NCI-H2196 treated with DMSO at 0.1 percent for 48 hours (cell line): ENCODE measurements around the gene TULP1.
A peak's percentile ranks its signal among the peaks of the same experiment; 100 is the strongest.
"Not testable (repeated sequence)": the region's sequence is repeated elsewhere in the genome, so short reads cannot be mapped to it uniquely, and the experiment has no call there.

Experiments used
- DNase-seq: peaks from one replicate; lab custom pipeline; 2025; ENCODE audit not compliant: unreplicated experiment; lab: John Stamatoyannopoulos, UW

TULP1 gene

DNA sequence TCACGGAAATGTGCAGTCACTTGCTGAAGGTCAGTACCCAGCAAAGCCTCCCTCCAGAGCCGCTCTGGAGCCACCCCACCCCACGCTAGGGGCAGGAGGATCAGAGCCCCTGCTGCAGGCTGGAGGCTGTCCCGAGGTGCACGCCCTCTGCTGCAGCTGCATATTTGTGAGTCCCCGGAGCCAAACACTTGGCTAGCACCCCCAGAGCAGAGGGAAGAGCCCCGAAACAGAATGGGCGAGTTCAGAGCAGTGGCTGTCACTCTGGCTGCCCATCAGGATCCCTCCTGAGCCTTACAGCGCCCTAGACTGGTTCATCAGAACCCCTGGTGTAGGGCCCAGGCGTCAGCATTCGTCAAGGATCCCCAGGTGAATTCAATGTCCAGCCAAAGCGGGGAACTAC lies 9.5 kb upstream of the TULP1 start:
- DNase-seq, result no peak

DNA sequence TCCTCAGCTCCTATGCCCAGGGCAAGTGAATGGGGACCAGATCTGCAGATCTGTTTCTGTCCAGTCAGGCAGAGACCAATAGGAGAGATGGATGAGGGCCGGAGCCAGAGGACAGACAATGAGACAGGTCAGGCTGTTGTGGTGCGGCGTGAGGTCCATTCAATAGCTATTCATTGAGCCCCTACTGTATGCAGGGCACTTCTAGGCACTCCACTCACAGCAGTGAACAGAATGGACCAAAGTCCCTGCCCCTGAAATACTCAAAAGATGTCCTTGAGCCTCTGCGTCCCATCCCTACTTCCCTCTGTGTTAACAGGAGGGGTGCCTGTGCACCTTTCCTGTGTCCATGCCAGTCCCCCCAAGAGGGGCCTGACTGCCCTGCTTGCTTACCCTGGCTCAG lies 8.5 kb upstream of the TULP1 start:
- no peak for DNase-seq

DNA sequence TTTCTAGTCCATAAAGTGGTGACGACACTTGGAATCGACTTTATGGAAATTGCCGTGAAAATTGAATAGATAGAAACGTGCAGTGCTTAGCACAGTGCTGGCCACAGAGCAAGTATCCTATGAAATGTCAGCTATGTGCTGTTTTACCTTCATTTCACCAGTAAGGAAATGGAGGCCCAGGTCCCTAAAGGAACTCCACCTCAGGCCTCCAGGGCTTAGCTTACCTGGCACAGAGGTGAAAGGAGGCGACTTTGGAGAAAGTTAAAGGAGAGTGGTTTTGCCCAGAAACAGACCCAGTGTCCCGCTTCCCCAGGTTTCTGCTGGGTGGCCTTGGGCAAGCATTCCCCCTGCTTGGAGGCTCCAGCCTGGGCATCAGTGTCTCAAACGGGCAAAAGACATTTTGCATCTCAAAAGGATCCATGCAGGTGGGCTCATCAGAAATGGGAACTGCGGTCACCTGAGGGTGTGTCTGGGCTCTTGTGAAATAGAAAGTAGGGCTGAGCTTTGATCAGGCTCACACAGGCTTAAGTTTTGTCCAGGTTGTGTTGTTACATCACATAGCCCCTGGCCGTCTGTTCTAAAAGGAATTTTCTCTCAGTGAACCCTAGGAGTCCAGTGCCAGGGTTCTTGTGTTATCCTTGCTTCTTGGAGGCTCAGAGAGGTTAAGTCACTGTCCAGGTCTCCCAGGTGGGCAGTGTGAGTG lies 6.8 kb upstream of the TULP1 start:
- no peak for DNase-seq

DNA sequence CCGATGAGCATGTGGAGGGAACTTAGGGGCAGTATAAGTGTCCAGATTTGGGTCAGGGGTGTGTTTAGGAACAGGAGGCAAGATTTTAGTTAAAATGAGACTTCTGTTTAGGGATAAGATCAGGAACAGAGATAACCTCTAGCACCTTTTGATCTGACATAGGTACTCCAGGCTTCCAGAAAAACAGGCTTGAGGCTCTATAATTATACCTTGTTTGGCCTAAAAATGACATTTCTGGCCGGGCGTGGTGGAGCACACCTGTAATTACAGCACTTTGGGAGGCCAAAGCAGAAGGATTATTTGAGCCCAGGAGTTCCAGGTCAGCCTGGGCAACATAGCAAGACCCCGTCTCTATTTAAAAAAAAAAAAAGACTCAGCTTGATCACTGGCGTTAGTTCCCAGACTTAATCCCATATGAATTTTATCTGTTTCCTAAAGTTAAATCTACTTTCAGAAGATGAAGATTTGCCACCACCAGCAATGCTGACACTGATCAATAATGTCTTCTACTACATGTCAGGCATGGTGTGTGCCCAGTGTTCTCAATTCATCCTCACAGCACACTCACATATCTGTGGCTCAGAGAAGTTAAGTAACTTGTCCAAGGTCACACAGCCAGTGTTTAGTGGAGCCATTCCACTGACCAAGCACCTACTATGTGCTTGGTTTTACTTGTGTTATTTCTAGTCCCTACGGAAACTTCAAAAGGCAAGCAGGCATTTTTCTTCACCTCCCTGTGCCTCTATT lies 6.0 kb upstream of the TULP1 start:
- no peak for DNase-seq

DNA sequence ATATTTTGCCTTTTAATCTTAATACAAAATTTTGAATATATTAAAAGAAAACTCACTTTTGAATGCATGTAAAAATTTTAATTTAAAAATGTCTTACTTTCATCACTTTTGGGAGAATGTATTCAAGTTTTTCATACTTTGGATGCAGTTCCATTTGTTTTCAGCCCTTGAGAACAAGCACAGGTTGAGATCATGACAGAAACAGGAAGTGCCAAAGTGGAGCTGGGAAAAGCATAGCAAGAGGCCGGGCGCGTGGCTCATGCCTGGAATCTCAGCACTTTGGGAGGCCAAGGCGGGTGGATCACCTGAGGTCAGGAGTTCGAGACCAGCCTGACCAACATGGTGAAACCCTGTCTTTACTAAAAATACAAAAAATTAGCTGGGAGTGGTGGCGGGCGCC lies 5.3 kb upstream of the TULP1 start:
- DNase-seq, result not testable (repeated sequence)

DNA sequence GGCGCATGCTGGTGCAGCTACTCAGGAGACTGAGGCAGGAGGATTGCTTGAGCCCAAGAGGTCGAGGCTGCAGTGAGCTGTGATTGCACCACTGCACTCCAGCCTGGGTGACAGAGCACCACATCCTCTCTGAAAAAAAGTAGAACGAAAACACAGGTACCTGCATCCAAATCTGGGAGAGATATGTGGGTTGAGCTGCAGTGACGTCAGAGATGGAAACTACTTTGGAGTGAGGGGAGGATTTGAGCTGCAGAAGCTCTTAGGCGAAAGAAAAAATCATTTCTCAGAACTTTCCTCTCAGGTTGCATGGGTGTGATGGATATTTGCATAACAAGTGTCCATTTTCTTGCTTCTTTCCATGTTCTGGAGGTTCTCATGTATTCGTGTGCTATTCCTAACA lies 4.0 kb upstream of the TULP1 start:
- no peak for DNase-seq

DNA sequence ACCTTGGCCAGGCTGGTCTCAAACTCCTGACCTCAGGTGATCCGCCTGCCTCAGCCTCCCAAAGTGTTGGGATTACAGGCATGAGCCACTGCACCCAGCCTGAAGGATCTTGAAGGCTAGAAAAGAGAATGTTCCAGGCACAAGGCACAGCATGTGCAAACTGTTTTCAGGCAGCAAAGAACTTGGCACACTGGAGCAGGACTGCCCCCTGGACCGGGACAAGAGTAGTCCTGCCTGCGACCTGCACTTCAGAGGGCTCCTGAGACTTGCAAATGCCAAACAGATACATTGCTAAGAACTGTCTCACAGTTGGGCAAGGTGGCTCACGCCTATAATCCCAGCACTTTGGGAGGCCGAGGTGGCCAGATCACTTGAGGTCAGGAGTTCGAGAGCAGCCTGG lies 3.2 kb upstream of the TULP1 start:
- not testable (repeated sequence) for DNase-seq

DNA sequence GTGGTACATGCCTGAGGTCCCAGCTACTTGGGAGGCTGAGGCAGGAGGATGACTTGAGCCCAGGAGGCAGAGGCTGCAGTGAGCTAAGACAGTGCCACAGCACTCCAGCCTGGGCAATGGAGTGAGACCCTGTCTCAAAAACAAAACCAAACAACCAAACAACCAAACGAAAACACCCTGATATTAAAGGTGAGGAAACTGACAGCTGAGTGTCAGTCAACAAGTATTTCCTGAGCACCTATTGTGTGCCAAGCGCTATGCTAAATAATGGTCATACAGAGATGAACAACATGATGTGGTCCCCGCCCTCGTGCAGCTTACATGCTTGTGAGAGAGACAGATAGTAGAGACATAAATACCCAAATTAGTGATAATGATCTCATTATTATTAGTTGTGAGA lies 1.9 kb upstream of the TULP1 start:
- DNase-seq, result no peak

DNA sequence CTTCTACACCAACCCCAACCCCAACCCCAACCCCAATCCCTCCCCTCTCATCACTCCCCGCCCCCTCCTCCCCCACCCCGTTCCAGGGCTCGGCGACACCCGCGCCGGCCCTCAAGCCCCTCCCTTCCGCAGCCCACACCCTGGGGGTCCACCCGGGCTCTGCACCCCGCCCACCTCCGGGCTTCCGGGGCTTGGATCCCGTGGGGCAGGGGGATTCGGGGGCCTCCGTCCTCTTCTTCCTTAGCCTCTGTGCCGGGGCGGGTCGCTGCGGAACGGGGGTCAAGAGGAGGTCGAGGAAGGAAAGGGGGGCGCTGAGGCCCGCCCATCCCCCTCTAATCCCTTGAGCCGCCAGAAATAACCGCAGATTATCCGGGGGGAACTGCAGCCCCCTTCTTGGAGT lies 690 bp downstream of the TULP1 start:
- no peak for DNase-seq

DNA sequence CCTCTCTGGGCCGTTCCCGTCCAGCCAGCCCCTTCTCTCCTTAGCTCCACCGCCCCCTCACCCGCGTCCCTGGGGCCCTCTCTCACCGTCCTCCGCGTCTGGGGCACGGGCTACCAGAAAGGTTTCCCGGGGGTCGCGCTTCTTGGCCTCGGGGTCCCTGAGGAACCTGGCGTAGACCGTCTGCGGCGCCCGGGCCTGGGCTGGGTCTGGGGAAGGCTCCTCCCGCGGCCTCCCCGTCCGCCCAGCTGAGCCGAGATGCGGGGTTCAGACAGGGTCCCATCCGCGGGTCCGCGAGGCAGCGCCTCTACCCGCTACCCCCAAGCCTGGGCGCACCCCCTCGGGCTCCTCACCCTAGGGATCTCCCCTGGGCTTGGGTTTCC lies 1.1 kb downstream of the TULP1 start:
- no peak for DNase-seq

DNA sequence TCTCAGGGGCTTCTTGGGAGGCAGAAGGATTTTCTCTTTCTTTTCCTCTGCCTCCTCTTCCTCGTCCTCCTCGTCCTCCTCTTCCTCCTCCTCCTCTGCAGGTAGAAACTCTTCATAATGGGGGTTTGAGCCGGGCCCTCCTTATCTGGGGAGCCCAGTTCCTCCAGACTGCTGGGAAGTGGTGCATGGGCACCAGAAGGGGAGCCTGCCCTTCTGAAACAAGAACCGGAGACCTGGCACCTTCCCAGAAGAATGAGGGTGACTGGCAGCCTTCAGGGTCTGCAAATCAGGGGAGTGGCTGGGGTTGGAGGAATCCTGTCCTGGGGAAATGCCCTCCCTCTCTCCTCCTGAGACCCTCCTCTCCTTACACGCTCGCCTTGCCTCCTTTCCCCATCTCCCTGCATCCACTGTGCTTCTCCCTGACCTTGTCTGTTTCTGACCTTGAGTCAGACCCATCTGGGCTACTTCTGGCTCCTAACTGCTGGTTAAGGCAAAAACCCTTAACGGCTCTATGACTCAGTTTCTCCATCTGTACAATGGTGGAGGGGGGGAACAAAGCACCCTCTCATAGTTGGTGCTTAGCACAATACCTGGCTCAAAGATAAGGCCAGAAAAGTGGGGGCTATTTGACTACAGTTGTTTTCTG lies 1.7 kb downstream of the TULP1 start:
- DNase-seq, result no peak

DNA sequence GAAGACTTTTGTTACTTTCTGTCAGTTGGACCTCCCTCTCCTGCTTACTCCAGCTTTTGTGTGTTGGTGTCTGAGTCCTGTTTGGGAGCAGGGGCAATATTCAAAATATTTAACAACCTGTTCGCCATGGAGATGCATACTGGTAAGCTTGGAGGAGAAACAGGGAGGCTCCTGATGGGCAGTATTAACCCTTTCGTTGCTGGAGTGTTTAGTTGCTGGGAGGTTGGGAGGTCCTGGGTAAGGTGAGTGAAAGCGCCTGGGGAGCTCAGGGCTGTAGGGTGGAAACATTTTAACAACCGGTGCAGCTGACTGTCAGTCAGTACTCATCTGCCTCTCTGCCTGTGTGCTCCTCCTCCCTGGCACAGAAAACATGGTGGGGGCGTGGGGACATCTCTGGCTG lies 4.2 kb downstream of the TULP1 start:
- no peak for DNase-seq

DNA sequence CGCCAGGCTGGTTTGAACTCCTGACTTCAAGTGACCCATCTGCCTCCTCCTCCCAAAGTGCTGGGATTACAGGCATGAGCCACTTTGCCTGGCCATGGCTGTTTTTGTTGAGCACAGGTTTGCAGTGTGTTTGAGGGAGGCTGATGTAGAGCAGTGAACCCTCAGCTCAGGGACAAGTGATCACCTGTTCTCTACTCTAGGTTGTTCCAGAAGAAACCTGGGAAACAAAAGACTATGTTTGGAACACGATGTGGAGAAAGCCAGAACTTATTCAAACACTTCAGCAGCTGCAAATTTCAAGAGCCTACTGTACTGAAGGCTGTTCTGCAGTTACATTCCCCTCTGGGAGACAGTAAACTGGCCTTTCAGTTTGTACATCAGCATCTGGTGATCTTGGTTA lies 4.7 kb downstream of the TULP1 start:
- DNase-seq, result no peak

DNA sequence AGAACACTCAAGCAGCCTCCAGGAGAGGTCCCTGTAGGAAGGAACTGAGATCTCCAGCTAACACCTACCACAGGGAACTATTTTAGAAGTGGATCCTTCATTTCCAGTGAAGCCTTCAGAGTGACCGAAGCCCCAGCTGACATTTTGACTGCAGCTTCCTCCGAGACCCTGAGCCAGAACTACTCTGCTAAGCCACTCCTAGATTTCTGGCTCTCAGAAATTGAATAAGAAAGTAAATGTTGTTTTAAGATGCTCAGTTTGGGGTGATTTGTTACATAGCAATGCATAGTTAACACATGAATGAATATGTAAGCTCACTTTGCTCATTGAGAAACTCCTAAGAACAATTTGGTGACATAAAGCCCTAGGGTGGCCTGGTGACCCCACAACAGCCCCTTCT lies 5.5 kb downstream of the TULP1 start:
- DNase-seq, result no peak

DNA sequence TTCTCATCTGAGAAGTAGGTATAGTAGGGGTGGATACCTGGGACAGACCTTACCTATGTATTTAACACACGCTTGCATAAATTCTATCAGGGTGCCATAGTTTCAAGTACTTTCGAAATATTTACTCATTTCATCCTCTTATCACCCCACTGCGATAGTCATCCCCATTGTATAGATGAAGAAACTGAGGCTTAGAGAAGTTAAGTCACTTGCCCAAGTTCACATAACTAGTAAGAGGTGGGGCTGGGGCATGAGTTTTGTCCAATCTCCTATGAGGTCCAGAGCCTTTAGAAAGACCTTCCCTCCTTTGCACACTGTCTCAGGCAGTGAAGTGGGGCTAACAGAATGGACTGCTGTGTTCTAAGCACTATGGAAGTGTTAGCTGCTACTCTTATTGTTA lies 6.2 kb downstream of the TULP1 start:
- DNase-seq, result no peak

DNA sequence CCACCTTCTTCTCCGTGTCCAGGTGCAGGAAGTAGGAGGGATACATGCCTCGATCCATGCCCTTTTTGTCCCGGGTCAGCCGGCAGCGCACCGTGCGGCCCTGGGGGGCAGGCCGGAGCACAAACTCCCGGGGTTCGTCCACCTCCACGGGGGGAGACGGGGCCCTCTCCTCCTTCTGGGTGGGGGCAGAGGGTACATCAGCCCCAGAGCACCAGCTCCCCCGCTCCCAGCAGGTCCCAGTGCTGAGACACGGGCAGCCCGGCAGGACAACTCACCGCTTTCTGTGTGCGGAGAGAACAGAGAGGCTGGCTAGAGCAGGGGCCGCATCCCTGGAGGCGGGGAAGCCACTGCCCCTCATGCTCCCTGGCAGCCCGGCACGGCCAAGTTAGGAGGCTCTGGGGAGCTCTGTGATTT lies 6.7 kb downstream of the TULP1 start:
- DNase-seq, result no peak

DNA sequence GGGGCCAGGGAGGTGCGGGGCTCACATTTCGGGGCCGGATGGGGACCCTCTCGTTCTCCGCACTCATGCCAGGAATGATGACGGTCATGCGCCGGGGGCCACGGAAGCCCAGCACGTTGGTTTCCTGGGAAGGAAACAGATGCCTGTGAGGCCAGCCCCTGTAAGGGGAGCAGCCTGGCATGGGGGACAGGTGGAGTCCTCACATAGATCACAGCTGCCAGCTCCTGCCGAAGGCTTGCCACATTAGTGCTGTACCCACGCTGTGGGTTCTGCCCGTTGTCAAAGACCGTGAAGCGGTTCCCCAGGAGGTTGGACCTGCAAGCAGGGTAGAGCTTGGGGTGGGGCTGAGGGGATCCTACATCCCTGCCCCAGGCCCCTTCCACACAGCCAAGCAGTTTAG lies 9.2 kb downstream of the TULP1 start:
- no peak for DNase-seq

DNA sequence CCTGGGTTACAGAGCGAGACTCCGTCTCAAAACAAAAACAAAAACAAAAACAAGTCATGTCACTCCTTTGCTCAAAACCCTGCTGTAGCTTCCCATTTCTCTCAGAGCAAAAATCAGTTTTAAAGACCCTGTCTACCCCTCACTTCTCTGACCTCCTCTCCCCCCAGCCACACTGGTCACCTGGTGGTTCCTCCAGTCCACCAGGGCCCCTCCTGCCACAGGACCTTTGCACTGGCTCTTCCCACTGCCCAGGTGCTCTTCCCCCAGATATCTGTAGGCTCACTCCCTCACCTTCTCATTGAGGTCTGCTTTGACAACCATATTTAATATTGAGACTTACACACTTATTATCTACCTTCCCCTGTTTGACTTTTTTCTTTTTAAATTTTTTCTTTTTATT lies 10.9 kb downstream of the TULP1 start:
- no peak for DNase-seq

DNA sequence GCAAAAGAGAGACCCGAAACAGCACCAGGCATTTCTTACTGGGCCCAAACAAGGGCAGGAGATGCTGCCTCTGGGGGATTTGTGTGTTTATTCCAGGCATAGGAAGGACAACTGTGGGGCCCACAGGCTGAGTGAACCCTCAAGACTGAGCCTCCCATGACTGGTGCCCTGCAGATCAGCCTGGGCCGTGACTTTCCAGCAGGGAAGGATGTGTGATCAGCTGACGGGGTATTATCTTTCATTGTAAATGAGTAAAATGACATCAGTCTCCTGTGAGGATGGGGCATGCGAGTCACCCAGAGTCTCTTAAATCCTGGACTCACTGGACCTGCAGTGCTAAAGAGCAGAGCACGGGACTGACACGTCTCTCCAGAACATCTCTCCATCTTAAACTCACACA lies 11.9 kb downstream of the TULP1 start:
- DNase-seq, result peak; percentile 57

DNA sequence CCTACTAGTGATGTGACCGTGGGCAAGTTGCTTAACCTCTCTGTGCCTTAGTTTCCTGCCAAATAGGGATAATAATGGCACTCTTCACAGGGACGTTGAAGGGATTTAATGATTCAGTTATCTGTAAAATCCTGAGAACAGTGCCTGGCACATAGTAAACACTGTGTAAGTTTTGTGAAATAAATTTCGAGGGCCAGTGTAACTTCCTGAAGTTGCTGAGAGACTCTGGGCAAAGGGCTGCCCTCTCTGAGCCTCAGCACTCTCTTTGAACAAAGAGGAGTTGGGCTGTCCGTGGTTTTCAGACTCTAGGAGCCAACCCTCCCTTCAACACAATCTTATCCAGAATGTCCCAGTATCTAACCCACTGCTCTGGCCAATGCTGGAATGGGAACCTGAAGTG lies 13.3 kb downstream of the TULP1 start:
- no peak for DNase-seq

DNA sequence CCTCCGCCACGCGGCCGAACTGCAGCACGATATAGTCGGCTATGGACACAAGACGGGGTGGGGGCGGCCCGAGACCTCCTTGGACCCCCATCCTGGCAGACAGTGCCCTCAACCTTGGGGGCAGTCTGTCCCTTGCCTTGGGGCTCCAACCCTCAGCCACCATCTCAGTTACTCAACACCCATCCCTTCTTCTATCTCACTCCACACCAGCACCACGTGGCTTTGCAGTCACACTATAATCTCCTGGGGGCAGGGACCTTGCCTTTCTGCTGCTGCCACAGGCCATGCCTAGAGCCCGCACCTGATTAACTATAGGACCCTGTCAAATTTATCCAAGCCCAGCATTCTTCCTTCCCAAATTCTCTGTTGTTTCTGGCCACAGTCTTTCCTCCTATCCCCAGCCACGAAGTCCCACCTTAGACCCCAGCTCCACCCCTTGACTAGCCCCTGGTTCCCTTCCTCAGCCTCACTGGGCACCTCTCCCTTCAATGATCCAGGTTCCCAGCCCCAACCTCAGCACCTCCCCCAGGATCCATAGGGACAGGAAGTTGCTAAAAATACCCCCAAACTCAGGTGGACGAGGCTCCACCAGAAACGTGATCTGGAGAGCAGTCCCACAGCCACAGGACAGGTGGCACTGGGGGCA lies 14.2 kb downstream of the TULP1 start:
- DNase-seq, result no peak
